ENCODE measurements around the gene KRTAP4-9.
"Not testable (repeated sequence)": the region's sequence is repeated elsewhere in the genome, so short reads cannot be mapped to it uniquely, and the experiment has no call there.

The KRTAP4-9 gene

GRCh38 chr17:41125064-41125463, 19.9 kb downstream of the KRTAP4-9 start:
- H3K4me3 ChIP-seq (ENCODE audit: low read depth, low read length) = no peak overlapping the region
- TF ChIP-seq CTCF (IDR thresholded peaks at IDR 0.05; ENCODE audit: low read depth, low read length) = no peak

- H3K4me3 ChIP-seq (ENCODE audit: low read depth, low read length) = no peak overlapping the region
- no peak for TF ChIP-seq CTCF (IDR thresholded peaks at IDR 0.05; ENCODE audit: low read depth, low read length)
Observed at GRCh38 chr17:41126412-41126811, 21.2 kb downstream of the KRTAP4-9 start.

GRCh38 chr17:41127371-41127770, 22.2 kb downstream of the KRTAP4-9 start:
- TF ChIP-seq CTCF (IDR thresholded peaks at IDR 0.05; ENCODE audit: low read depth, low read length) = no peak
- H3K4me3 ChIP-seq (ENCODE audit: low read depth, low read length) = no peak overlapping the region

- no peak for TF ChIP-seq CTCF (IDR thresholded peaks at IDR 0.05; ENCODE audit: low read depth, low read length)
- H3K4me3 ChIP-seq (ENCODE audit: low read depth, low read length) = no peak overlapping the region
Observed at GRCh38 chr17:41131979-41132378, 26.8 kb downstream of the KRTAP4-9 start.

GRCh38 chr17:41133880-41134735, 28.9 kb downstream of the KRTAP4-9 start:
- no peak for TF ChIP-seq CTCF (IDR thresholded peaks at IDR 0.05; ENCODE audit: low read depth, low read length)
- no peak overlapping the region for H3K4me3 ChIP-seq (ENCODE audit: low read depth, low read length)

- not testable (repeated sequence) for H3K4me3 ChIP-seq (ENCODE audit: low read depth, low read length)
Observed at GRCh38 chr17:41139865-41140264, 34.7 kb downstream of the KRTAP4-9 start.

GRCh38 chr17:41140360-41141131, 35.4 kb downstream of the KRTAP4-9 start, which contains the start of gene KRTAP4-6:
Gene KRTAP4-6, minus strand, starts transcription at chr17:41140544. Its CDS starts 57 bp downstream, at chr17:41140487.
- TF ChIP-seq CTCF (IDR thresholded peaks at IDR 0.05; ENCODE audit: low read depth, low read length) = no peak
- H3K4me3 ChIP-seq (ENCODE audit: low read depth, low read length) = no peak within 1 kb of the TSS
